Measurements from ENCODE around the gene SPATA16.

Gene SPATA16

DNA sequence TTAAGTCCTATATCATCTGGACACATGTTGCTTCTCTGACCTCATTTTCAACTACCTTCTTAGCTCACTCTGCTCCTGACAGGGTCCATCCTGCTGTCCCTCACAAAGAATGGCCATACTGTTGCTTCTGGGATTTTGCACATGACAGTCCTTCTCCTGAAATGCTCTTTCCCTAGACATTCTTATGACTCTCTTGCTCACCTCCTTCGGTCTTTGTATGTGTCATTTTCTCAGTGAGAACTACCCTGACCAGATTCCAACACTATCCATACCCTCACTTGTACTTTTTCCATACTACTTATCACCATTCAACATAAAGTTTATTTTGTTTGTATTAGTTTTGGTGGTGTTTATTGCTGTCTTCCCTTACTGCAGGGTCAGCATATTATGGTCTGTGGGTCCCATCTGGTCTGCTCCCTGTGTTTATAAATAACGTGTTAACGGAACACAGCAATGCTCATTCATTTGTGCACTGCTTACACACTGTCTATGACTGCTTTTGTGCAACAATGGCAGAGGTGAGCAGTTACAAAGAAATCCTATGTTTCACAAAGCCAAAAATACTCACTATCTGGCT is 159.5 kb downstream of the SPATA16 start:
- H3K27ac ChIP-seq (ENCODE audit: low read depth, low read length): no peak overlapping the region
- no peaks in the 10 kb centered on the region for H3F3A ChIP-seq (ENCODE audit: control insufficient read depth, insufficient read depth)
- no peak overlapping the region for H3K4me3 ChIP-seq (ENCODE audit: low read length)
- H3K9me3 ChIP-seq (ENCODE audit: control insufficient read depth, insufficient read depth, low read length): no peaks in the 10 kb centered on the region
- H3K9me2 ChIP-seq (replicated peaks; ENCODE audit: control insufficient read depth, low read length): no peaks in the 10 kb centered on the region
- H3K79me2 ChIP-seq (ENCODE audit: control insufficient read depth, low read length): no peaks in the 10 kb centered on the region
- no peak overlapping the region for H3K4me2 ChIP-seq (ENCODE audit: low read length)
- no peaks in the 10 kb centered on the region for H3K36me3 ChIP-seq (ENCODE audit: control insufficient read depth, low read length)
- no peak for TF ChIP-seq CTCF (IDR thresholded peaks at IDR 0.05; ENCODE audit: low read depth, low read length, poor library complexity, severe bottlenecking)
- no peak for TF ChIP-seq EZH2phosphoT487 (IDR thresholded peaks at IDR 0.05; ENCODE audit: borderline replicate concordance, low read length)
- H4K20me1 ChIP-seq (ENCODE audit: control insufficient read depth, insufficient read depth, low read depth, low read length): no peaks in the 10 kb centered on the region
- H3K4me1 ChIP-seq (ENCODE audit: control insufficient read depth, low read length): no peaks in the 10 kb centered on the region
- H3K27me3 ChIP-seq (ENCODE audit: control insufficient read depth, low read length): no peaks in the 10 kb centered on the region

DNA sequence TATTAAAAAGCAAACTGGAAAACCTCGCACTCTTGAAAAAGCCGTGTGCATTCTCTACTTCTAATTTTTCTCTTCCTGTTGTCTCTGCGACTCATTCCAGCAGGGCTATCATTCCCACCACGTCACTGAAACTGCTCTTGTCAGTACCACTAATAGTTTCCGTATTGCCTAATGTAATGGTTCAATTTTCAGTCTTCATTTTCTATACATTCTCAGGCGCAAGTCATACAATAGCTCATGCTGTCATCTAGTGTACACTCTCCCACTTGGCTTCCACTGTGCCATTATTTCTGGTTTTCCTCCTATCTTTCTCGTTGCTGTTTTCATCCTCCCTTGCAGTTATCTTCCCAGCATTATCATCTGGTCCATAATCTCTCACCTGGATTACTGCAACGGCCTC is 160.2 kb downstream of the SPATA16 start:
- Histone ChIP-seq H3K27ac (ENCODE audit: low read depth, low read length) (no peak overlapping the region), H3K36me3 (ENCODE audit: control insufficient read depth, low read length) (no peaks in the 10 kb centered on the region), H3F3A (ENCODE audit: control insufficient read depth, insufficient read depth) (no peaks in the 10 kb centered on the region), H3K4me1 (ENCODE audit: control insufficient read depth, low read length) (no peaks in the 10 kb centered on the region), H3K27me3 (ENCODE audit: control insufficient read depth, low read length) (no peaks in the 10 kb centered on the region), H3K4me2 (ENCODE audit: low read length) (no peak overlapping the region), H3K9me3 (ENCODE audit: control insufficient read depth, insufficient read depth, low read length) (no peaks in the 10 kb centered on the region), H3K9me2 (replicated peaks; ENCODE audit: control insufficient read depth, low read length) (no peaks in the 10 kb centered on the region), H4K20me1 (ENCODE audit: control insufficient read depth, insufficient read depth, low read depth, low read length) (no peaks in the 10 kb centered on the region), H3K4me3 (ENCODE audit: low read length) (no peak overlapping the region), H3K79me2 (ENCODE audit: control insufficient read depth, low read length) (no peaks in the 10 kb centered on the region)
- TF ChIP-seq CTCF (IDR thresholded peaks at IDR 0.05; ENCODE audit: low read depth, low read length, poor library complexity, severe bottlenecking) (no peak), EZH2phosphoT487 (IDR thresholded peaks at IDR 0.05; ENCODE audit: borderline replicate concordance, low read length) (no peak)

- H3K79me2 ChIP-seq (ENCODE audit: control insufficient read depth, low read length): no peaks in the 10 kb centered on the region
- TF ChIP-seq EZH2phosphoT487 (IDR thresholded peaks at IDR 0.05; ENCODE audit: borderline replicate concordance, low read length) (no peak), CTCF (IDR thresholded peaks at IDR 0.05; ENCODE audit: low read depth, low read length, poor library complexity, severe bottlenecking) (no peak)
- H3K36me3 ChIP-seq (ENCODE audit: control insufficient read depth, low read length): no peaks in the 10 kb centered on the region
These were observed 163.3 kb downstream of the SPATA16 start for GRCh38 chr3:172977696-172978095.

More at GRCh38 chr3:172977696-172978095, 163.3 kb downstream of the SPATA16 start:
- Histone ChIP-seq H3K4me1 (ENCODE audit: control insufficient read depth, low read length) (no peaks in the 10 kb centered on the region), H3K4me2 (ENCODE audit: low read length) (no peak overlapping the region), H3K9me3 (ENCODE audit: control insufficient read depth, insufficient read depth, low read length) (no peaks in the 10 kb centered on the region), H3F3A (ENCODE audit: control insufficient read depth, insufficient read depth) (no peaks in the 10 kb centered on the region), H3K4me3 (ENCODE audit: low read length) (no peak overlapping the region), H3K27me3 (ENCODE audit: control insufficient read depth, low read length) (no peaks in the 10 kb centered on the region), H3K27ac (ENCODE audit: low read depth, low read length) (no peak overlapping the region), H4K20me1 (ENCODE audit: control insufficient read depth, insufficient read depth, low read depth, low read length) (no peaks in the 10 kb centered on the region), H3K9me2 (replicated peaks; ENCODE audit: control insufficient read depth, low read length) (no peaks in the 10 kb centered on the region)

Data from DOHH2 (cell line).